ENCODE data around the gene PLEKHA6. TPM values are rescaled to one million over a fixed set of nuclear protein-coding genes. Genes with fewer than 3 reads are reported as not detected.

PLEKHA6 gene
- total and polyA plus RNA-seq, 2 donors (not counting 1 experiment from before 2014, with no cell fraction given), result 0.31 to 0.47 TPM

GRCh38 chr1:204170494-204171155 is 189.1 kb downstream of the PLEKHA6 start:
- CTCF ChIA-PET, result interaction anchor here (0.8 to 2.3 kb wide), 2 partner anchors 36 to 192 kb away, joined by 3 to 5 read pairs; no protein-coding TSS in a partner anchor
- H3K9me3 Mint-ChIP-seq (ENCODE audit: insufficient read depth), result peaks cover 12% of the 10 kb centered on the region
- no peak overlapping the region for H3K27ac ChIP-seq (ENCODE audit: low read length in 2 of 2)

More at GRCh38 chr1:204170494-204171155, 189.1 kb downstream of the PLEKHA6 start:
- Histone ChIP-seq H3K4me2 (replicated peaks; ENCODE audit: low read depth, low read length, poor library complexity, severe bottlenecking) (no peak overlapping the region), H3K36me3 (replicated peaks in 1 of 2; ENCODE audit: control extremely low read depth in 1 of 2, control insufficient read depth in 1 of 2, extremely low read depth in 1 of 2, insufficient read depth in 2 of 2, low read length in 1 of 2) (no peaks in the 10 kb centered on the region), H4K20me1 (ENCODE audit: control insufficient read depth, insufficient read depth, low read length, poor library complexity, severe bottlenecking) (no peaks in the 10 kb centered on the region), H3K4me3 (ENCODE audit: control extremely low read depth in 1 of 5, extremely low read depth in 1 of 5, insufficient read depth in 1 of 5, low read depth in 2 of 5, low read length in 4 of 5) (no peak overlapping the region), H3K9me3 (ENCODE audit: control extremely low read depth in 1 of 3, control insufficient read depth in 2 of 3, insufficient read depth in 1 of 3, low read length in 2 of 3) (peaks cover 11 to 41% (median 41%) of the 10 kb centered on the region in 3 donors), H2AFZ (ENCODE audit: insufficient read depth, low read depth, low read length, poor library complexity, severe bottlenecking) (no peak overlapping the region), H3K9ac (ENCODE audit: low read length) (no peak overlapping the region), H3K4me1 (ENCODE audit: control insufficient read depth in 2 of 2, insufficient read depth in 2 of 2, low read length in 2 of 2) (no peaks in the 10 kb centered on the region), H3K79me2 (ENCODE audit: control insufficient read depth, insufficient read depth, low read length) (no peaks in the 10 kb centered on the region), H3K27me3 (replicated peaks in 1 of 4; ENCODE audit: control extremely low read depth in 1 of 4, control insufficient read depth in 3 of 4, insufficient read depth in 4 of 4, low read length in 3 of 4) (peaks cover 0 to 9% (median 2%) of the 10 kb centered on the region in 4 experiments)
- TF ChIP-seq CTCF (IDR thresholded peaks at IDR 0.05), result no peak
- TF ChIP-seq EZH2 (IDR thresholded peaks at IDR 0.05; ENCODE audit: borderline replicate concordance, insufficient read depth, low read depth, low read length, poor library complexity, severe bottlenecking), result no peak
- Mint-ChIP-seq H3K4me1 (no peaks in the 10 kb centered on the region), H3K27me3 (peaks cover 14% of the 10 kb centered on the region), H3K27ac (no peak overlapping the region), H3K4me3 (no peak overlapping the region)
- no peak for ATAC-seq (ENCODE audit: low read depth)
- POLR2A ChIA-PET, result no interaction called here
- no peak for DNase-seq
- intact Hi-C loops (cut with micrococcal nuclease), result no loop called here
- 90% methylated on average over 3 of the region's 3 CpGs for WGBS (ENCODE audit: insufficient coverage)
